Activated gamma-delta T cell treated with anti-CD3 and anti-CD28 coated beads, Interleukin-2, amount 50 U/mL, for 16 hours (primary cell): Measurements from ENCODE around the gene PDE4B.
"Not testable (repeated sequence)": the region's sequence is repeated elsewhere in the genome, so short reads cannot be mapped to it uniquely, and the experiment has no call there.

Experiments used
- DNase-seq: peaks from one replicate; pipeline ENCODE4 v3.0.0-alpha.2; 2020; ENCODE audit warnings: low read depth

The PDE4B gene

GRCh38 chr1:66312271-66312990, 519.7 kb downstream of the PDE4B start:
- DNase-seq: no peak

- DNase-seq: no peak
Observed at GRCh38 chr1:66313429-66313828, 520.7 kb downstream of the PDE4B start.

GRCh38 chr1:66315671-66316070, 523.0 kb downstream of the PDE4B start:
- DNase-seq: no peak

- no peak for DNase-seq
Observed at GRCh38 chr1:66316464-66317247, 524.0 kb downstream of the PDE4B start.

- no peak for DNase-seq
Observed at GRCh38 chr1:66317248-66317515, 524.5 kb downstream of the PDE4B start.

GRCh38 chr1:66320231-66320630, 527.5 kb downstream of the PDE4B start:
- no peak for DNase-seq

GRCh38 chr1:66322462-66322861, 529.8 kb downstream of the PDE4B start:
- not testable (repeated sequence) for DNase-seq

GRCh38 chr1:66323958-66324625, 531.4 kb downstream of the PDE4B start:
- no peak for DNase-seq

GRCh38 chr1:66325594-66326380, 533.1 kb downstream of the PDE4B start:
- no peak for DNase-seq

GRCh38 chr1:66326867-66327266, 534.2 kb downstream of the PDE4B start:
- DNase-seq: no peak

- DNase-seq: no peak
Observed at GRCh38 chr1:66327588-66327987, 534.9 kb downstream of the PDE4B start.

GRCh38 chr1:66328896-66329295, 536.2 kb downstream of the PDE4B start:
- DNase-seq: no peak

GRCh38 chr1:66330722-66331141, 538.0 kb downstream of the PDE4B start:
- no peak for DNase-seq

GRCh38 chr1:66331658-66332547, 539.2 kb downstream of the PDE4B start:
- no peak for DNase-seq

GRCh38 chr1:66332548-66332901, 539.8 kb downstream of the PDE4B start:
- no peak for DNase-seq

GRCh38 chr1:66333466-66334199, 540.9 kb downstream of the PDE4B start:
- DNase-seq: no peak

GRCh38 chr1:66334318-66334717, 541.6 kb downstream of the PDE4B start:
- no peak for DNase-seq

GRCh38 chr1:66335125-66335524, 542.4 kb downstream of the PDE4B start:
- no peak for DNase-seq

- peak; percentile 49 for DNase-seq
Observed at GRCh38 chr1:66335859-66336640, 543.4 kb downstream of the PDE4B start.

GRCh38 chr1:66336641-66336990, 543.9 kb downstream of the PDE4B start:
- no peak for DNase-seq
